Spleen (tissue), 7 donors: ENCODE data around the gene DUOXA1.

Source experiments
- POLR2AphosphoS5 ChIP-seq, 3 donors: sonication (generic); formaldehyde crosslinking; IDR thresholded peaks; one replicate each; pipeline ENCODE4 v1.5.1; 2017; ENCODE audit warnings: antibody characterized with exemption in 3 of 3
- TF ChIP-seq, protein P1 (sequence below), 11 experiments: fragments of 200-600 bp in 7 of 11; fragments of 450-650 bp in 4 of 11; sonication (generic) in 4 of 11; IDR thresholded peaks in 8 of 11; conservative IDR thresholded peaks in 3 of 11; 1 replicate in 7 of 11; 2 replicates in 4 of 11; pipeline versions ENCODE4 v1.4.0 to v1.8.0; 2016 to 2021; ENCODE audit warnings: antibody characterized with exemption in 11 of 11, inconsistent platforms in 4 of 11, mild to moderate bottlenecking in 1 of 11
- donor health status: DM: no; HTN: no; CAD: no; lungs with moderate emphysema.
- donor health status: DM: no; HTN: no; CAD: no.
- donor health status: DM: no; HTN: no; CAD: no.

DNA sequence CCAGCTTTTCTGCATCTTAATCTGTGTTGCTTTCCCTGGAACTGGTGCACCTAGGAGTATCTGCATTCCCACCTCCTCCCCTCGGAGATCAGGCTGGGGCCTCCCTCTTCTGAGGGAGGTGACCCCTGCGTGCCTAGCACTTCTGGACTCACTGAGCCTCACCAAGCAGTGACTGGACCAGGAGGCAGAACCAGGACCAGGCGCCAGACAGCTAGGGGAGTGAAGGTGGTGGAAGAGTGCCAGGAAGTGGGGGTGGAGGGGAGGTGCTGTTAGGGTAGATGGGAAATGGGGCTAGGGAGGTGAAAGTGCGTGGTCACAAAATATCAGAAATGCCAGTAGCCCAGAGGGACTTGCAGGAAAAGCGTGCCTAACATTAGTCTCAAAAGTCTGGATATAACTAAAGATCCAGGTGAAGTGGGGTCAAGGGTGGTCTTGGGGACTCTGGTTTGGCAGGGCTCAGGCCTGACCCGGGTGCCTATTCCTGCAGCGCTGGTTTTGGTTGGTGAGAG is 14.3 kb downstream of the DUOXA1 start:
- TF ChIP-seq, protein P1, sequence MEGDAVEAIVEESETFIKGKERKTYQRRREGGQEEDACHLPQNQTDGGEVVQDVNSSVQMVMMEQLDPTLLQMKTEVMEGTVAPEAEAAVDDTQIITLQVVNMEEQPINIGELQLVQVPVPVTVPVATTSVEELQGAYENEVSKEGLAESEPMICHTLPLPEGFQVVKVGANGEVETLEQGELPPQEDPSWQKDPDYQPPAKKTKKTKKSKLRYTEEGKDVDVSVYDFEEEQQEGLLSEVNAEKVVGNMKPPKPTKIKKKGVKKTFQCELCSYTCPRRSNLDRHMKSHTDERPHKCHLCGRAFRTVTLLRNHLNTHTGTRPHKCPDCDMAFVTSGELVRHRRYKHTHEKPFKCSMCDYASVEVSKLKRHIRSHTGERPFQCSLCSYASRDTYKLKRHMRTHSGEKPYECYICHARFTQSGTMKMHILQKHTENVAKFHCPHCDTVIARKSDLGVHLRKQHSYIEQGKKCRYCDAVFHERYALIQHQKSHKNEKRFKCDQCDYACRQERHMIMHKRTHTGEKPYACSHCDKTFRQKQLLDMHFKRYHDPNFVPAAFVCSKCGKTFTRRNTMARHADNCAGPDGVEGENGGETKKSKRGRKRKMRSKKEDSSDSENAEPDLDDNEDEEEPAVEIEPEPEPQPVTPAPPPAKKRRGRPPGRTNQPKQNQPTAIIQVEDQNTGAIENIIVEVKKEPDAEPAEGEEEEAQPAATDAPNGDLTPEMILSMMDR (IDR thresholded peaks at IDR 0.05 in 8 of 11, conservative IDR thresholded peaks at IDR 0.05 in 3 of 11), result no peak
- no peak for TF ChIP-seq POLR2AphosphoS5 (IDR thresholded peaks at IDR 0.05)
